Muscle layer of duodenum (tissue), 2 donors: ENCODE measurements around the gene PAF1.

Experiments
- H3K27ac ChIP-seq: one replicate; pipeline ENCODE4 v1.7.0; 2013; ENCODE audit warnings: mild to moderate bottlenecking, low read length
- H3K27me3 ChIP-seq: one replicate; pipeline ENCODE4 v1.7.0; 2013; ENCODE audit warnings: low read depth, mild to moderate bottlenecking, control low read depth, low read length
- H3K36me3 ChIP-seq, 2 donors: one replicate each; pipeline ENCODE4 v1.7.0; 2013; ENCODE audit warnings: low read length in 2 of 2, control low read depth in 1 of 2, mild to moderate bottlenecking in 1 of 2; ENCODE audit not compliant: insufficient read depth in 2 of 2, control insufficient read depth in 1 of 2
- H3K4me1 ChIP-seq, 2 donors: one replicate each; pipeline ENCODE4 v1.7.0; 2013; ENCODE audit warnings: low read length in 2 of 2, mild to moderate bottlenecking in 2 of 2, control low read depth in 1 of 2, moderate library complexity in 1 of 2; ENCODE audit not compliant: insufficient read depth in 2 of 2, control insufficient read depth in 1 of 2
- H3K4me3 ChIP-seq, 2 donors: one replicate each; pipeline ENCODE4 v1.7.0; 2013; ENCODE audit warnings: low read length in 2 of 2, low read depth in 1 of 2, mild to moderate bottlenecking in 1 of 2
- H3K9me3 ChIP-seq, 2 donors: one replicate each; pipeline ENCODE4 v1.7.0; 2013; ENCODE audit warnings: low read length in 2 of 2, control low read depth in 1 of 2, mild to moderate bottlenecking in 1 of 2; ENCODE audit not compliant: control insufficient read depth in 1 of 2
- donor health status: healthy.

Gene PAF1

GRCh38 chr19:39415111-39416046, 24.5 kb upstream of the PAF1 start:
- Histone ChIP-seq H3K4me1 (peaks cover 0 to 43% of the 10 kb centered on the region in 2 donors), H3K9me3 (no peaks in the 10 kb centered on the region), H3K27me3 (no peaks in the 10 kb centered on the region), H3K4me3 (peak overlapping the region; percentile 73 to 81), H3K36me3 (peaks cover 0 to 18% of the 10 kb centered on the region in 2 donors), H3K27ac (no peak overlapping the region)

- peak overlapping the region; percentile 72 for H3K27ac ChIP-seq
- H3K4me3 ChIP-seq = peak overlapping the region; percentile 73 to 81
- H3K9me3 ChIP-seq = no peaks in the 10 kb centered on the region
- no peaks in the 10 kb centered on the region for H3K27me3 ChIP-seq
- peaks cover 0 to 12% of the 10 kb centered on the region in 2 donors for H3K36me3 ChIP-seq
- peaks cover 0 to 43% of the 10 kb centered on the region in 2 donors for H3K4me1 ChIP-seq
These were observed 23.2 kb upstream of the PAF1 start for GRCh38 chr19:39413911-39414608.

GRCh38 chr19:39413272-39413910, 22.5 kb upstream of the PAF1 start:
- peak overlapping the region; percentile 73 to 81 for H3K4me3 ChIP-seq
- no peaks in the 10 kb centered on the region for H3K27me3 ChIP-seq
- no peaks in the 10 kb centered on the region for H3K9me3 ChIP-seq
- peaks cover 0 to 43% of the 10 kb centered on the region in 2 donors for H3K4me1 ChIP-seq
- peak overlapping the region; percentile 74 for H3K27ac ChIP-seq
- H3K36me3 ChIP-seq = peaks cover 6 to 11% of the 10 kb centered on the region in 2 donors

- no peaks in the 10 kb centered on the region for H3K27me3 ChIP-seq
- H3K27ac ChIP-seq = peak overlapping the region; percentile 74
- H3K4me1 ChIP-seq = peaks cover 0 to 43% of the 10 kb centered on the region in 2 donors
- peak overlapping the region; percentile 73 to 81 for H3K4me3 ChIP-seq
- H3K36me3 ChIP-seq = peaks cover 11 to 14% of the 10 kb centered on the region in 2 donors
- H3K9me3 ChIP-seq = no peaks in the 10 kb centered on the region
These were observed 22.0 kb upstream of the PAF1 start for GRCh38 chr19:39412867-39413271.

GRCh38 chr19:39412100-39412866, 21.4 kb upstream of the PAF1 start, which contains the start of gene PLEKHG2:
Gene PLEKHG2 (plus strand): TSS chr19:39412669. CDS start chr19:39414087, 1,418 bp downstream.
- Histone ChIP-seq H3K36me3 (peaks cover 16 to 17% of the 10 kb centered on the region in 2 donors), H3K27me3 (no peaks in the 10 kb centered on the region), H3K9me3 (no peaks in the 10 kb centered on the region), H3K4me3 (peak within 1 kb of the TSS; percentile 73 to 81), H3K4me1 (peaks cover 0 to 43% of the 10 kb centered on the region in 2 donors), H3K27ac (peak within 1 kb of the TSS; percentile 99)

GRCh38 chr19:39411832-39412099, 20.9 kb upstream of the PAF1 start:
- Histone ChIP-seq H3K27ac (peak overlapping the region; percentile 99), H3K9me3 (no peaks in the 10 kb centered on the region), H3K36me3 (peaks cover 17 to 21% of the 10 kb centered on the region in 2 donors), H3K27me3 (no peaks in the 10 kb centered on the region), H3K4me1 (peaks cover 0 to 41% of the 10 kb centered on the region in 2 donors), H3K4me3 (peak overlapping the region; percentile 57 to 61)

- H3K4me1 ChIP-seq = peaks cover 0 to 36% of the 10 kb centered on the region in 2 donors
- peak overlapping the region; percentile 99 for H3K27ac ChIP-seq
- no peaks in the 10 kb centered on the region for H3K9me3 ChIP-seq
- peak overlapping the region; percentile 57 to 61 for H3K4me3 ChIP-seq
- H3K36me3 ChIP-seq = peaks cover 17 to 22% of the 10 kb centered on the region in 2 donors
- no peaks in the 10 kb centered on the region for H3K27me3 ChIP-seq
These were observed 20.4 kb upstream of the PAF1 start for GRCh38 chr19:39411081-39411831.

GRCh38 chr19:39410831-39411080, 19.9 kb upstream of the PAF1 start:
- peaks cover 17 to 22% of the 10 kb centered on the region in 2 donors for H3K36me3 ChIP-seq
- peaks cover 0 to 31% of the 10 kb centered on the region in 2 donors for H3K4me1 ChIP-seq
- no peaks in the 10 kb centered on the region for H3K27me3 ChIP-seq
- peak overlapping the region; percentile 99 for H3K27ac ChIP-seq
- peak overlapping the region; percentile 57 to 61 for H3K4me3 ChIP-seq
- no peaks in the 10 kb centered on the region for H3K9me3 ChIP-seq

GRCh38 chr19:39410017-39410830, 19.3 kb upstream of the PAF1 start:
- H3K27ac ChIP-seq = peak overlapping the region; percentile 99
- H3K4me3 ChIP-seq = peak overlapping the region; percentile 57 to 61
- no peaks in the 10 kb centered on the region for H3K27me3 ChIP-seq
- peaks cover 0 to 30% of the 10 kb centered on the region in 2 donors for H3K4me1 ChIP-seq
- no peaks in the 10 kb centered on the region for H3K9me3 ChIP-seq
- peaks cover 17 to 22% of the 10 kb centered on the region in 2 donors for H3K36me3 ChIP-seq
